Esophagus mucosa (tissue), 1 donor: ENCODE measurements around the gene TMEM243. TPM values are rescaled to one million over a fixed set of nuclear protein-coding genes. Genes with fewer than 3 reads are reported as not detected.
"Not testable (repeated sequence)": the region's sequence is repeated elsewhere in the genome, so short reads cannot be mapped to it uniquely, and the experiment has no call there.

Source experiments
- ATAC-seq: fragments of 200-7000 bp; cut with Tn5 transposase; one replicate; pipeline ENCODE4 v1.9.1; 2020
- total RNA-seq: library from RNA; stranded (reverse); gene quantifications from one replicate; pipeline ENCODE4 v1.2.4, GENCODE V29; 2023
- donor health status: DM: yes; HTN: yes; CAD: no.

The TMEM243 gene
- total RNA-seq, 1 donor from 2014 or later = 8.1 TPM

GRCh38 chr7:87210506-87210905 lies 9.0 kb downstream of the TMEM243 start:
- ATAC-seq = no peak

- ATAC-seq = no peak
Observed at GRCh38 chr7:87209295-87209924, 10.1 kb downstream of the TMEM243 start.

- peak; percentile 31 for ATAC-seq
Observed at GRCh38 chr7:87206361-87206760, 13.2 kb downstream of the TMEM243 start.

- not testable (repeated sequence) for ATAC-seq
Observed at GRCh38 chr7:87205701-87206100, 13.8 kb downstream of the TMEM243 start.

GRCh38 chr7:87204933-87205332 lies 14.6 kb downstream of the TMEM243 start:
- no peak for ATAC-seq

GRCh38 chr7:87203929-87204328 lies 15.6 kb downstream of the TMEM243 start:
- ATAC-seq = not testable (repeated sequence)

GRCh38 chr7:87202705-87203104 lies 16.8 kb downstream of the TMEM243 start:
- no peak for ATAC-seq

GRCh38 chr7:87202208-87202607 lies 17.3 kb downstream of the TMEM243 start:
- no peak for ATAC-seq

- ATAC-seq = no peak
Observed at GRCh38 chr7:87199700-87200450, 19.7 kb downstream of the TMEM243 start.

- ATAC-seq = no peak
Observed at GRCh38 chr7:87199241-87199640, 20.3 kb downstream of the TMEM243 start.

GRCh38 chr7:87193912-87194311 lies 25.6 kb downstream of the TMEM243 start:
- ATAC-seq = no peak

GRCh38 chr7:87192784-87193487 lies 26.6 kb downstream of the TMEM243 start:
- no peak for ATAC-seq

GRCh38 chr7:87190783-87191182 lies 28.7 kb downstream of the TMEM243 start:
- no peak for ATAC-seq

- ATAC-seq = no peak
Observed at GRCh38 chr7:87188930-87189329, 30.6 kb downstream of the TMEM243 start.

GRCh38 chr7:87187120-87187519 lies 32.4 kb downstream of the TMEM243 start:
- ATAC-seq = no peak

- no peak for ATAC-seq
Observed at GRCh38 chr7:87179180-87179579, 40.4 kb downstream of the TMEM243 start.

- ATAC-seq = no peak
Observed at GRCh38 chr7:87178320-87178719, 41.2 kb downstream of the TMEM243 start.

GRCh38 chr7:87173471-87173870 lies 46.1 kb downstream of the TMEM243 start:
- ATAC-seq = no peak

- ATAC-seq = no peak
Observed at GRCh38 chr7:87171282-87171934, 48.1 kb downstream of the TMEM243 start.

- no peak for ATAC-seq
Observed at GRCh38 chr7:87170828-87171227, 48.7 kb downstream of the TMEM243 start.

- no peak for ATAC-seq
Observed at GRCh38 chr7:87164433-87164832, 55.1 kb downstream of the TMEM243 start.

- ATAC-seq = no peak
Observed at GRCh38 chr7:87159538-87159937, 60.0 kb downstream of the TMEM243 start.

- ATAC-seq = no peak
Observed at GRCh38 chr7:87156709-87157108, 62.8 kb downstream of the TMEM243 start.
